ENCODE measurements around the gene ODC1. TPM values are rescaled to one million over a fixed set of nuclear protein-coding genes. Genes with fewer than 3 reads are reported as not detected.

ODC1 gene
- polyA plus RNA-seq, 1 donor (not counting 4 experiments of a cell fraction or from before 2014, with no cell fraction given): 637 TPM

DNA sequence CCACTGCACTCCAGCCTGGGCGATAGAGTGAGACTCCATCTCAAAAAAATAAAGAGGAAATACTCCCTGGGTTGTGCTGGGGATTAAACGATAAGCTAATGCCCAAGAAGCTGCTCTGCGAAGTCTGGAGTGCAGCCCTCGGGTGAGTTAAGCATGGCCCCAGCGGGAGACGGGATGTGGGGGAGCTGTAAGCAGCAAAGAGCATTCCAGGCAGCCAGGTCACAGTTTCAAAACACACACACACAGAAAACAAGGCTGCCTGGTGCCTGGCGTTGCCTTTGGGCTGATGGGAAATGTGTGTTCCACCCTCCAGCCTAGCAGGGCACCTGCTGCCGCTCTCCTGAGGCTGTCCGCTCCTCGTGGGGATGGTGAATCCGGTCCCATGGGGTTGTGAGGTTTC, 24.1 kb downstream of the ODC1 start:
- Histone ChIP-seq H3K9me3 (ENCODE audit: control insufficient read depth, low read depth, low read length) (no peaks in the 10 kb centered on the region), H3K9ac (ENCODE audit: control insufficient read depth, extremely low read depth, insufficient read depth, low read length) (no peak overlapping the region), H3K9me1 (ENCODE audit: control insufficient read depth, extremely low read depth, insufficient read depth, low read length) (no peaks in the 10 kb centered on the region), H3K4me1 (ENCODE audit: control insufficient read depth, extremely low read depth, insufficient read depth, low read length) (no peaks in the 10 kb centered on the region), H3K4me3 (ENCODE audit: control insufficient read depth in 2 of 3, extremely low read depth in 1 of 3, insufficient read depth in 2 of 3, low read depth in 1 of 3, low read length in 3 of 3) (no peak overlapping the region), H4K20me1 (ENCODE audit: control insufficient read depth, extremely low read depth, insufficient read depth, low read length) (no peaks in the 10 kb centered on the region), H3K27ac (ENCODE audit: control insufficient read depth, insufficient read depth, low read length) (no peak overlapping the region), H2AFZ (ENCODE audit: control insufficient read depth, low read length) (no peak overlapping the region), H3K79me2 (ENCODE audit: control insufficient read depth, insufficient read depth, low read length) (no peaks in the 10 kb centered on the region), H3K27me3 (ENCODE audit: control insufficient read depth, extremely low read depth, insufficient read depth, low read length) (no peaks in the 10 kb centered on the region), H3K36me3 (ENCODE audit: control insufficient read depth in 2 of 2, extremely low read depth in 1 of 2, insufficient read depth in 2 of 2, low read length in 2 of 2) (peaks cover 16 to 24% of the 10 kb centered on the region in 2 experiments), H3K4me2 (ENCODE audit: control insufficient read depth, extremely low read depth, insufficient read depth, low read depth, low read length) (no peak overlapping the region)
- dilution Hi-C loops (cut with MboI; ENCODE audit: extremely low pct_ligation_motif_present, low sequenced_read_pairs): no loop called here
- FAIRE-seq: no peak
- TF ChIP-seq, protein P1, sequence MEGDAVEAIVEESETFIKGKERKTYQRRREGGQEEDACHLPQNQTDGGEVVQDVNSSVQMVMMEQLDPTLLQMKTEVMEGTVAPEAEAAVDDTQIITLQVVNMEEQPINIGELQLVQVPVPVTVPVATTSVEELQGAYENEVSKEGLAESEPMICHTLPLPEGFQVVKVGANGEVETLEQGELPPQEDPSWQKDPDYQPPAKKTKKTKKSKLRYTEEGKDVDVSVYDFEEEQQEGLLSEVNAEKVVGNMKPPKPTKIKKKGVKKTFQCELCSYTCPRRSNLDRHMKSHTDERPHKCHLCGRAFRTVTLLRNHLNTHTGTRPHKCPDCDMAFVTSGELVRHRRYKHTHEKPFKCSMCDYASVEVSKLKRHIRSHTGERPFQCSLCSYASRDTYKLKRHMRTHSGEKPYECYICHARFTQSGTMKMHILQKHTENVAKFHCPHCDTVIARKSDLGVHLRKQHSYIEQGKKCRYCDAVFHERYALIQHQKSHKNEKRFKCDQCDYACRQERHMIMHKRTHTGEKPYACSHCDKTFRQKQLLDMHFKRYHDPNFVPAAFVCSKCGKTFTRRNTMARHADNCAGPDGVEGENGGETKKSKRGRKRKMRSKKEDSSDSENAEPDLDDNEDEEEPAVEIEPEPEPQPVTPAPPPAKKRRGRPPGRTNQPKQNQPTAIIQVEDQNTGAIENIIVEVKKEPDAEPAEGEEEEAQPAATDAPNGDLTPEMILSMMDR (optimal IDR thresholded peaks at IDR 0.05 in 1 of 3, IDR thresholded peaks at IDR 0.05 in 1 of 3, conservative IDR thresholded peaks at IDR 0.05 in 1 of 3; ENCODE audit: extremely low read depth in 1 of 3, insufficient read depth in 2 of 3, low read length in 3 of 3): no peak
- no peak for DNase-seq (ENCODE audit: low read depth, low spot score)

DNA sequence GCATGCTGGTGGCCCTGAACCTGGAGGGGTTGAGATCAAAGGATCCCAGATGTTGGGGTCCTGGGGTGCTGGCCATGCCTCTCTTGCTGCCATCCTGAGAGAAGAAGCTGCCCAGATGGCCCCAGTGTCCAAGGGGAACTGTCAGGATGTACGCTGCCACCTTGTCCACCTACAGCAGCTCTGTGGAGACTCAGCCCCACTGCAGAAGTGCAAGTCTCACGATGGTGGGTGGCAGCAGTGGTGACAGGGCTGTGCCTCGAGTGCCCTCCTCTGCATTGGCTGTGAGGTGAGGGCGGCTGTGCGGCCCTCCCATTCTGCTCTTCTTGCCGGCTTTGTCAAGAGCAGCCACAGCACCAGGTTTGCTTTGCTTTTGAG, 24.7 kb downstream of the ODC1 start:
- Histone ChIP-seq H3K27ac (ENCODE audit: control insufficient read depth, insufficient read depth, low read length) (no peak overlapping the region), H3K9me3 (ENCODE audit: control insufficient read depth, low read depth, low read length) (no peaks in the 10 kb centered on the region), H4K20me1 (ENCODE audit: control insufficient read depth, extremely low read depth, insufficient read depth, low read length) (no peaks in the 10 kb centered on the region), H2AFZ (ENCODE audit: control insufficient read depth, low read length) (no peak overlapping the region), H3K36me3 (ENCODE audit: control insufficient read depth in 2 of 2, extremely low read depth in 1 of 2, insufficient read depth in 2 of 2, low read length in 2 of 2) (peaks cover 16 to 24% of the 10 kb centered on the region in 2 experiments), H3K4me1 (ENCODE audit: control insufficient read depth, extremely low read depth, insufficient read depth, low read length) (no peaks in the 10 kb centered on the region), H3K79me2 (ENCODE audit: control insufficient read depth, insufficient read depth, low read length) (no peaks in the 10 kb centered on the region), H3K27me3 (ENCODE audit: control insufficient read depth, extremely low read depth, insufficient read depth, low read length) (no peaks in the 10 kb centered on the region), H3K9me1 (ENCODE audit: control insufficient read depth, extremely low read depth, insufficient read depth, low read length) (no peaks in the 10 kb centered on the region), H3K4me2 (ENCODE audit: control insufficient read depth, extremely low read depth, insufficient read depth, low read depth, low read length) (no peak overlapping the region), H3K4me3 (ENCODE audit: control insufficient read depth in 2 of 3, extremely low read depth in 1 of 3, insufficient read depth in 2 of 3, low read depth in 1 of 3, low read length in 3 of 3) (no peak overlapping the region), H3K9ac (ENCODE audit: control insufficient read depth, extremely low read depth, insufficient read depth, low read length) (no peak overlapping the region)
- no peak for FAIRE-seq
- dilution Hi-C loops (cut with MboI; ENCODE audit: extremely low pct_ligation_motif_present, low sequenced_read_pairs): no loop called here
- DNase-seq (ENCODE audit: low read depth, low spot score): no peak
- TF ChIP-seq, protein P1 (optimal IDR thresholded peaks at IDR 0.05 in 1 of 3, IDR thresholded peaks at IDR 0.05 in 1 of 3, conservative IDR thresholded peaks at IDR 0.05 in 1 of 3; ENCODE audit: extremely low read depth in 1 of 3, insufficient read depth in 2 of 3, low read length in 3 of 3): no peak
- TF ChIP-seq EZH2 (IDR thresholded peaks at IDR 0.05; ENCODE audit: low read length): no peak
